Measurements from ENCODE around the gene FXYD3.

Gene FXYD3

DNA sequence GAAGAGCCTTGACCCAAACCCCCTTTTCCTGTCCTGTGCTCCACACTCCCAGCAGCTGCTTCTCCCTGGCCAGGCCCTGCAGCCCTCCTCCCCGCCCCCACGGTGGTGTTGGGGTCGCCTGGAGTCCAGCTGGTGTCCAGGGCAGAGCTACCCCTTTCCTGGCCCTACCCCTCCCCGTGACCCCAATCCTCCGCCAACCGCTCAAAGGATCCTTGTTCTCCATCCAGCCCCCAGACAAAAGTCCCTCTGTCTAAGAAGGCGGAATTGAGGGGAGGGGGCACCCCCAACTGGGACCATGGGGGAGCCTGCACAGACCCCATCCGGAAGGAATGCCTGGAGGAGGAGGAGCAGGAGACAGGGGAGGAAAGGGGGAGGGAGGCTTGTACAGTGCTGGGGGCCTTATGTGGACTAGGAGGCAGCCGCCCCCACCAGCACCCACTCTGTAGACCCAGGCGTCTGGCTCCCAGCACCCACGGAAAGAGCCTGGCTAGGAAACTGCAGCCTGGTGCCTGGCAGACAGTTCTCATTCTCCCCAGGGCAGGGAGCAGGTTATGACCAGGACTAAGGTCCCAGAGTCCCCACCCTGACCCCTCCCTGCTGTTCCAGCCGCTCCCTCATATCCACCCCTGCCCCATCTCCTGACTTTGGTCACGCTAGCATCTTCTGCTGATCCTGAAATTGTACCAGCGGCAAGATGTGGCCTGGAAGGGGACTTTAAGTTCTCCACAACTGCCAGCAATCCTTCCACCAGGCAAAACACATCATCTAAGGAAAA, at the start of gene FXYD3:
FXYD3 (plus strand) TSS at position 647 of the 775 bp plus-strand sequence. CDS start 3,554 bp downstream, outside the sequence.
- no peak for FAIRE-seq

DNA sequence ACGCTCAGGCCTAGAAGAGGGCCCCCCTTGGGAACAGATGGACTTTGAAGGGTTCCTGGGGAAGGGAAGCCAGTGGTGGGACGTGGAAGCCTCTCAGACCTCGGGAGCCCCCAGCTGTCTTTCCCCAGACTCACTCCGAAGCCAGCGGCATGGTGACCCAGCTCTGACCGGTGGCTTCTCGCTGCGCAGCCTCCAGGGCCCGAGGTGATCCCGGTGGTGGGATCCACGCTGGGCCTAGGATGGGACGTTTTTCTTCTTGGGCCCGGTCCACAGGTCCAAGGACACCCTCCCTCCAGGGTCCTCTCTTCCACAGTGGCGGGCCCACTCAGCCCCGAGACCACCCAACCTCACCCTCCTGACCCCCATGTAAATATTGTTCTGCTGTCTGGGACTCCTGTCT, 49.5 kb upstream of the FXYD3 start:
- no peak for FAIRE-seq

DNA sequence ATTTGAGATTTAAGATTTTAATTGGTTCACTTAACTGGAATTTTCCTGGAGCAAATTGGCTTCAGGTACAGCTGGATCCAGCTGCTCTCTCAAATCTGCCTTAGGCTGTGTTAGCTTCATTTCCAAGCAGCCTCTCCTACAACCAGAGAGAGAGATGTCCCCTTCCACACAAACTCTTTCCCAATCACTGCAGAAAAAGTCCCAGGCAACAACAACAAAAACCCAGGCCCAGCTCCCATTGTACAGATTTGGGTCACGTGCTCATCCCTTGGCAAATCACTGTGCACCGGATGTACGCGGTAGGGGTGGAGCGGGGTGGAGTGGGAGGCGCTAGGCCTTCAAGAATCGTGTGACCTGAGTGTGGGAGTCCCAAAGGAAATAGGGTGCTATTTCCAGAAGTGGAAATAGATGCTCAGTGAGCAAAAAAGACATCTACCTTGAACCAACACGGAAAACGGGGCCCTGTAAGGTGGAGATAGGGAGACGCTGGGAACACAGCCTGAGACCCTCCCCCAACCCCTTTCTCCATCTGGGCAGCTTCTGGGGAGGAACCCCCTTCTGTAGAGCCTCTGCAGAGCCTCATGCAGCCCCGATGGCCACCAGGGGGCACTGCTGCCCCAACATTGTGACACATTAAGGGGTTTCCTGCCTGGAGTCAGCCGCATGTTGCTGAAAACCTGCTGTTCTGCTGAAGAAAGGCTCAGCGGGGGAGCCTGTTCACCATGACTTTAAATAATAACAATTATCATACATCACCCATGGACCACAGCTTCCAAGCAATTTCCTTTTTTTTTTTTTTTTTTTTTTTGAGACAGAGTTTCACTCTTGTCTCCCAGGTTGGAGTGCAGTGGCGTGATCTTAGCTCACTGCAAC, 48.7 kb upstream of the FXYD3 start:
- no peak for FAIRE-seq

GRCh38 chr19:35068941-35069634, 46.5 kb upstream of the FXYD3 start:
- no peak for FAIRE-seq

DNA sequence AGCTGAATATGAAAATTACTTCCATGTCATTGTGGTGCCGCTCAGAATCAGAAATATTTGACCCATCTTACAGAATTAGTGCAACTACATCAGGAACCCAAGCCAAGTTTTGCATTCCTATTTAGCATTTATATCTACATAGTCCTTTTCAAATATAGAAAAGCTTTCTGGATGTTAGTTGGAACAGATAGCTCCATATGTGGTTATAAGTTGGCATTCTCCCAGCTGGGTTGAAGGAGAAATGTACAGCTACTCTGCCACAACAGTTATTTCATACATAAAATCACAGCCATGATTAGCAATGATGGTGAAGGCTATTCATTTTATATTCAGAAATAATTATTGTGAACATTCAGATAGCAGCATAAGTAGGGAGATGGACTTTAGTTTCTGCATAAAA, 45.9 kb upstream of the FXYD3 start:
- no peak for FAIRE-seq

GRCh38 chr19:35070471-35070870, 45.2 kb upstream of the FXYD3 start:
- FAIRE-seq, result no peak

DNA sequence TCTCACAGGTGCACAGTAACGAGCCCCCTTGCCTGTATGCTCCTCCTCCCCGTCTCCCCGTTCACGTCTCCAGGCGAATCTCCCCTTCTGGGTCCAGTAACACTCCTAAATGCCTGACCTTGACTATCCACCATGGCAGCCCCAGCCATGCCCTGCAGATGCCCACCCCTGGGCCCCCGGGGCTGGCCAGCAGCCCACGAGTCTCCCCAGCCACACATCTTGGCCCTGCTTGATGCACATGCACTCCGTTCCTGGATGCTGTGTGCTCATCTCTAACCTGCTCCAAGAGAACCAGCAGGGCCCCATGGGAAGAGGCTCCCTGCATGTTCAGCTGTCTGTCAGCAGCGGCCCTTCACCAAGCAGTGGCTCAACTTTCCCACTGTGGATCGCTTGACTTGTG, 42.1 kb upstream of the FXYD3 start:
- FAIRE-seq, result no peak

GRCh38 chr19:35073941-35074340, 41.7 kb upstream of the FXYD3 start:
- FAIRE-seq, result no peak

GRCh38 chr19:35074426-35075201, 41.0 kb upstream of the FXYD3 start:
- no peak for FAIRE-seq

DNA sequence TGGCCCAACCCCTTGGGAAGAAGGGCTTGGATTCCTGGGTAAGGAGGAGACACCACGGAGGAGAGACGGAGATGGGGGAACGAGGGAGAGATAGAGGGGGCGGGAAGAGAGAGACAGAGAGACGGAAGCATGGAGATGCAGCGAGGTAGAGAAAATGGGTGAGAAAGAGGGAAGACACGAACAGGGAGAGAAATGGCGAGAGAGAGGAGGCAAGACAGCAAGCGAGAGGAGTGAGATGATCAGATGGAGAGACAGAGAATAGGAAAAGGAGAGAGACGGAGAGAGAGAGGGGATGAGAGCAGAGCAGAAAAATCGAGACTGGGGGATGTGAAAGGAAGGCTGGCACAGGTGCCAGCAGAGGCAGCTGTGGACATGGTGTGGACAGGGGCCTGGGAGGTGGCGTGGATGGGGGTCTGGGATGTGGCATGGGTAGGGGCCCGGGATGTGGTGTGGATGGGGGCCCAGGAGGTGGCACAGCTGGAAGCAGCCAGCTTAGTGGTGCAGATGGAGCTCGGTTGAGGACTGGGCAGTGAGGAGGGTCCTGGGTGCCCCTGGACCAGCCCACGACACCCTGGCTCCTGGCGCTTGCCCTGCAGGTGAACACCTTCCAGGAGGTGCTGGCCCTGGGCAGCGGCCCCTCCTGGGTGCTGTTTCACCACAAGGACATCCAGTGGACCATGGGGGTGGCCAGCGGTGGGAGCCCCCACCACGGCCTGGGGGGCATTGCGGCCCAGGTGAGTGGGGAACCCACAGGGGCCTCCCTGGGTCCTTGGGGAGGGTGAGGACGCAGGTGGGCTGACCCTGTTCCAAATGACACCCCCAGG, 40.2 kb upstream of the FXYD3 start:
- FAIRE-seq, result no peak

DNA sequence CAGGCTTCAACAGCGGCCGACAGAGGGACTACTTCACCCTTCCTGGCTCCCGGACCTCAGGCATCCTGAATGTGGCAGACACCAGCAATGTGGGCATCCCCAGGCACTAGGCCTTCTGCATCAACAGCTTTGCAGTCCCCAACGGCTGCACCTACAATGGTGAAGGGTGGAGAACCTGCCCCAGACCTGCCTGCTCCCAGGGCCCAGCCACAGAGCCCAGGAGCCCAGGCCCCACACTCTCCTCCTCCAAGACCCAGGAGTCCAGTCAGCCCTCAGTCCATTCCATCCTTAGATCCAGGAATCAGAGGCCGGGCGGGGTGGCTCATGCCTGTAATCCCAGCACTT, 39.6 kb upstream of the FXYD3 start:
- no peak for FAIRE-seq

DNA sequence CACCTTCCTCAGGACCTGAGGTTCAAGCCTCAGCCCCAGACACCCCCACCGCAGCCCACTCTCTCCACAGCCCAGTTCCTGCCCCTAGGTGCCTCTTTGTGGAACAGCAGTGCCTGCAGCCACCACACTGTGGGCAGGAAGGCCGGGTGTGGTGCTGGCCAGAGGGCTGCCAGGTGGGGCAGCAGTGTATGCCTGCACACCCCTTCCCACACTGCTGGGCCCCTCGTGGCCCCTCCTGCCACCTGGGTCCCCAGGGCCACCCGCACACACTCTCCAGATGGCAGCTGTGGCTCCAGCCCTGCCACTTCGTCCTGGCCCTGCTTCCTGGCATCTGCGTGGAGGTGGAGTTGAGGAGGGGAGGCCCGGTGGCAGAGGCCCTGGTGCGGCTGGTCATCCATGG, 39.0 kb upstream of the FXYD3 start:
- FAIRE-seq, result no peak

DNA sequence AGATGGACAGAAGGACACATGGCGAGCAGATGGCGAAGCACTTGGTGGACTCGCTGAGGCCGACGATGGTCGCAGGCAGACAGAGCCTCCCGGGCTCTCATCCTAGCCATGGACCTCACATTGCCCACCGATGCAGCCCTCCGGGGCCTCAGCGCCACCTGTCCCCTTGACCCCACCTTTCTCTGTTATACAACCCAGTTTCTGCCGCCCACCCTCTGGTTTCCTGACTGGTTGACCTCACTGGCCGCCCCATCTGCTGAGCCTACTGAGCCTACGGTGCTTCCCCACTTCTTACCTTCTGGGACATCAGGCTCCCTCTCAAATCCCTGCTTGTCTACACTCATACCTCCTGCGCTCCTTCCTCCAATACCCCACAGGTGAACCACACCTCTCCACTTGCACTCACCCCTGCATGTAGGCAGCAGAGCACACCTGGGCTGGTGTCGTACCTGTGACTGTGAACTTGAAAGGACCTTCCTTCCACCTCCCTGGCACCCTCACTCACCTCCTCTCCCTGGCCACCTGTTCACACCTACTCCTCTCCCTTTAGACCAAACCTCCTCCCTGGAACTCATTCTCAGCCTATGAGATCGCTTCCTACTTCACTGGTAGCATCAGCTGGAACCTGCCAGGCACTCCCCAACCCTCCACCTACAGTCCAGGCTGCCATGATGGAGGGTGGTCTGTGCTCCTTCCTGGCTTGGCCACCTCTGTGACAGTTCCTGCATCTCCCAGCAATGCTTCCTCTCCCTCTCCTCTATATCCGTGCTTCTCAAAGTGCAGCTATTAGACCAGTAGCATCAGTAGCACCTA, 38.0 kb upstream of the FXYD3 start:
- no peak for FAIRE-seq

GRCh38 chr19:35079826-35080225, 35.8 kb upstream of the FXYD3 start:
- FAIRE-seq, result no peak

- no peak for FAIRE-seq
These were observed 34.9 kb upstream of the FXYD3 start for GRCh38 chr19:35080613-35081170.

DNA sequence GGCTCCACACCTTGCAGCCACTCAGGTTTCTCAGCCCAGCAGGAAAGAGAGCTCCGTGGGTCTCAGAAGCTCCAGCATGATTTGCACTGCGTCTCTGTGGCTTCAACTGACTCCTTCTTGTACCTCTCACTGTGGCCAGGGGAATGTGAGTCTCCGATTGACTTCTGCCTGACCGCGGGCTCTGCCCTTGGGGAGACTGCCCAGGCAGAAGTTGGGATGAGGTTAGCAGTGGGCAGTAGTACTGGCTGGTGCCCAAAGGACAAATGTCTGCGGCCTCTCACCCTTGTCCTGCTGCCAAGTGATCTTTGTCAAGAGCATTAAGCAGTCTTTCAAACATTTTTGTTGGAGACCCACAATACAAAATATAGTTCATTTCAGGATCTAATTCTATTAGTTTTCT, 34.4 kb upstream of the FXYD3 start:
- no peak for FAIRE-seq

- FAIRE-seq, result no peak
These were observed 31.7 kb upstream of the FXYD3 start for GRCh38 chr19:35083691-35084508.

DNA sequence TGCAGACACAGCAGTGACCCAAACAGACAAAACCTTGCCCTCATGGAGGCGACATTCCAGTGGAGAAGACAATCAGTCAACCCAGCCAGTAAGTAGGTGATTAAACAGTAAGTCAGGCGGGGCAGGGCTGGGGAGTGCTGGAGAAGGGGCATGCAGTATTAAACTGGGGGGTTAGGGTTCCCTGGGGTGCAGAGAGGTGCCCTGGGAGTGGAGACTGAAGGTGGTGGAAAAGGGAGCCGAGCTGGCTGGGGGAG, 31.2 kb upstream of the FXYD3 start:
- FAIRE-seq, result no peak

- no peak for FAIRE-seq
These were observed 29.7 kb upstream of the FXYD3 start for GRCh38 chr19:35085947-35086346.

DNA sequence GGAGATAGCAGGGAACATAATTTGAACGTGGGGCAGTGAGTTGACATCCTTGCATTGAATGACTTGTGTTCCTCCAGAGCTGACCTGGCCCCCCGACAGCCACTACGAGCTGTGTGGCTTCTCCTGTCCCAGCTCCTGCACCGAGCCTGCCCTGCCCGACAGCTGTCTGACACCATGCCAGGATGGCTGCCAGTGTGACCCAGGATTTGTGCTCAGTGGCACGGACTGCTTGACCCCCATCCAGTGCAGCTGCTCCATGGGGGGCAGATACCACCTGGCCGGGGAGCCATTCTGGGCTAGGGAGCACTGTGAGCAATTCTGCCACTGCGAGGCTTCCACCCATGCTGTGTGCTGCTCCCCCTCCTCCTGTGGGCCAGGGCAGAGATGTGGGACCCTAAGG, 29.2 kb upstream of the FXYD3 start:
- no peak for FAIRE-seq
